HG03354 (cell line): ENCODE results near the gene MAG.
"Not testable (repeated sequence)": the region's sequence is repeated elsewhere in the genome, so short reads cannot be mapped to it uniquely, and the experiment has no call there.

Experiments
- ATAC-seq: cut with Tn5 transposase; IDR thresholded peaks from one replicate; pipeline ENCODE4 v1.9.1; 2021; ENCODE audit warnings: mild to moderate bottlenecking; ENCODE audit not compliant: unreplicated experiment, poor library complexity, severe bottlenecking

MAG gene

DNA sequence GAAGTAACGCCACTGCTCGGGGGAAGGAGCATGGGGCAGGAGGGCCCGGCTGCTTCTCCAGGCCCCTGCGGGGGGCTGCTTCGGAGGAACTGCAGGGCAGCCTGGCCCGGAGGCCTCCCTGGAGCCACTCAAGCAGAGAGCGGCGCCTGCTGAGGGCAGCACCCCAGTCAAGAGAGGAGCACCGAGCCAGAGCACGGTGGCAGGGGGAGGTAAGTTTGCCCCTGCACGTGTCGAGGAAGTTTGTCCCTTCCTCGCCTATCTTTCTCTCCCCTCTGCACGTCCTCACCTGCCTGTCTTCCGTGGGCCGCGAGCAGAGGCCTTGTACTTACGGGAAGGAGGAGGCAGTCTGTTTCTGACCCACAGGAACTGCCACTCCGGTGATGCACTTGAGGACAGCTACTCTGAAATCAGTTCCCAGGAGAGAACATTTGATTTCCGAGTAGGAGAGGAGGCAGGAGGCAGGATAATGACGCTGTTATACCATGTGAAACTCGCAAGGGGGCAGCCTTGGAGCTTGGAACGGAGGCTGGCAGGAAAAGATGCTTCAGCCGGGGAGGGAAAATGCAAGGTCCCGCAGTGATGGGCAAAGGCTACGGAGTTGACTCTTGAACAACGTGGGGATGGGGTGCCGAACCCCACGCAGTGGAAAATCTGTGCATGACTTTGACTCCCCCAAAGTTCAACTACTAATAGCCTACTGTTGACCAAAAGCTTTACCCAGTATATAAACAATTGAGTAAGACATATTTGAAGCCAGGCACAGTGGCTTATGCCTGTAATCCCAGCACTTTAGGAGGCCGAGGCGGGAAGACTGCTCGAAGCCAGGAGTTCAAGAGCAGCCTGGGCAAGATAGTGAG lies 60.7 kb downstream of the MAG start:
- no peak for ATAC-seq

DNA sequence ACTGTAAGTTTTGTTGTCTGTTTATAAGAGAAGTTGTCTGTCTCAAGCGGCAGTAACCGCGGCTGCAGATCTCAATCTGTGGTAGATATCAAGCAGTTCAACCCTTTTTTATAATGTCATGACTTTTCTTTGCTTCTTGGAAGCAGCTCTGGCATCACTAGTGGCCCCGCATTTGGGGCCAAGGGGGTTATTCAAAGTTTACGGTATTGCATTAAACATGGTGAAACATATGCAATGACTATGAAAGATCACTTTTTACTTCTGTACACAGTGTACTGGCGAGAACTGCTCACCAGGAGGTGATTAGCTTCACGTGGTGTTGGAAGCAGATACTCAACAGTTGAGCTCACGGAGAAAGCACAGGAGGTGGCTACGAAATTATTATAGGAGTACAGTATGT lies 61.7 kb downstream of the MAG start:
- no peak for ATAC-seq

DNA sequence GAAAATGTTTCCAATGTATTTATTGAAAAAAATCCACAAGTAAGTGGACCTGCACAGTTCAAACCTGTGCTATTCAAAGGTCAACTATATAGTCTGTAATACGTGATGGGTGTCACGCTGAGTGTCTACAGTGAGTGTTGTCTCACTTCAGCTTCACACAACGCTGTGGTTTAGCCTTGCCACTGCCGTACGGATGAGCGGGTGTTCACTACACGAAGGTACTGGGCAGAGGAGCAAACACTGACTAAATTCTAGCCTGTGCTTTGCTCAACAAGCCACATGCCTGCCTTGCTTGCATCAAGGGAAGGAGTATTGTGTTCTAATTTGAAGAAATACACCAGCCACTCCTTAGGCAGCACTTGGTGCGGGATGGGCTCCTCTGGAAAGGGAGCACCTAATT lies 62.9 kb downstream of the MAG start:
- ATAC-seq, result no peak

DNA sequence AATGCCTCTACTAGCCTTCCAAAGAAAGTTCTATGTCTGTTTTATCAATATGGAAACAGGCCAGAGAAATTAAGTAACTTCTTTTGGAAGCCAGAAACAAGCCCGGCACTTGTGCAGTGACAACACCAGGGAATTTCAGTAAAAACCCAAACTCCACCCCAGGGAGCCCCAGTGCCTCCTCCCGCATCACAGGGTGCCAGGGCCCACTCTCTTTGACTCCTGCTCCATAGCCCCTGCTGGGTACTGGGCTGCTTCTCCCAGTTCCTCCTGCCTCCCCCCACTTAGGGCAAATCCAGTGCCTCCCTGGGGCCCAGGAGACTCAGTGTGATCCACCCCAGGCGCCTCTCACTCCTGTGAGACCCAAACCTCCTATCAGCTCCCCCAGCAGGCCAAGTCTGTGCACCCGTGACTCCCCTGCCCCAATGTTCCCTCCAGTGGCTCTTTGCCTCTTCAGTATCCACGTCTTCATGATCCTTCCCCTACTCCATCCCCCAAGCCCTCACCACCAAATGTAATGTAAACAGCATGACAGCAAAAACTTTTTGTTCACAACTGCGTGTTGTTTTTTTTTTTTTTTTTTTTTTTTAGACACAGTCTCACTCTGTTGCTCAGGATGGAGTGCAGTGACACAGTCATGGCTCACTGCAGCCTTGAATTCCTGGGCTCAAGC lies 64.0 kb downstream of the MAG start:
- no peak for ATAC-seq

DNA sequence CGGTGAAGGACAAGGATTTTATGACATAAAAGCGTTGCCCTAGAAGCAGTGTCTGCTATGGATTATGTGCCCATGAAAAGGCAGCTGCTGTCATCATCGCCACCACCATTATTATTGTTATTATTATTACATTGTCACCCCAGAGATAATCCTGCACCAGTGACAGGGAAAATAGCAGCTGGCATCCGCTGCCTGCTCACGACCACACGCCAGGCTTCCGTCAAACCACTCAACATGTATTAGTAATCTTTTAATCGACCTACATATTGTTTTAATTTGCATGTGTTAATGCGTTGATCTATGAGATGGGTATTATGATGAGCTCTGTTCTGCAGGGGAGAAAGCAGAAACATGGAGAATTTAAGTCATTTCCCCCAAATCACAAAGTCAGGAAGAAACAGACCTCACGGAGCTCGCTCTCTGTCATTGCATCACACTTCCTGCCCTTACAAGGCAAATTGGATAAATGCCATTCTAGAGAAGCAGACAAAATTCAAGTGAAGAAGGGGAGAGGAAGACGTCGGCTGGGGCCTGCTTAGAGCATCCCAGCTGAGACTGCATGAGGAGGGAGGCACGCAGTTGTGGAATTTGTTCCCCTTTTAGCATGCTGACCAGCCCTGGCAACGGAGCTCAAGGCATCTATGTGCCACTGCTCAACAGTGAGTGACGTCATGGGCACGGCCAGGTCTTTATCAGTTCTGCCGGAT lies 66.1 kb downstream of the MAG start, which contains the start of gene FFAR3:
TSS of gene FFAR3 (plus strand) at position 594 of the 707 bp plus-strand sequence. CDS start 431 bp downstream, outside the sequence.
- ATAC-seq, result no peak

DNA sequence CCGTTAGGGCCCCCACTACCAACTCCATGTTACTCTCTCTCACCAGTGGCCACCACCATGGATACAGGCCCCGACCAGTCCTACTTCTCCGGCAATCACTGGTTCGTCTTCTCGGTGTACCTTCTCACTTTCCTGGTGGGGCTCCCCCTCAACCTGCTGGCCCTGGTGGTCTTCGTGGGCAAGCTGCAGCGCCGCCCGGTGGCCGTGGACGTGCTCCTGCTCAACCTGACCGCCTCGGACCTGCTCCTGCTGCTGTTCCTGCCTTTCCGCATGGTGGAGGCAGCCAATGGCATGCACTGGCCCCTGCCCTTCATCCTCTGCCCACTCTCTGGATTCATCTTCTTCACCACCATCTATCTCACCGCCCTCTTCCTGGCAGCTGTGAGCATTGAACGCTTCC lies 66.9 kb downstream of the MAG start:
- ATAC-seq, result not testable (repeated sequence)

DNA sequence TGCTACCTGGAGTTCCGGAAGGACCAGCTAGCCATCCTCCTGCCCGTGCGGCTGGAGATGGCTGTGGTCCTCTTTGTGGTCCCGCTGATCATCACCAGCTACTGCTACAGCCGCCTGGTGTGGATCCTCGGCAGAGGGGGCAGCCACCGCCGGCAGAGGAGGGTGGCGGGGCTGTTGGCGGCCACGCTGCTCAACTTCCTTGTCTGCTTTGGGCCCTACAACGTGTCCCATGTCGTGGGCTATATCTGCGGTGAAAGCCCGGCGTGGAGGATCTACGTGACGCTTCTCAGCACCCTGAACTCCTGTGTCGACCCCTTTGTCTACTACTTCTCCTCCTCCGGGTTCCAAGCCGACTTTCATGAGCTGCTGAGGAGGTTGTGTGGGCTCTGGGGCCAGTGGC lies 67.4 kb downstream of the MAG start:
- ATAC-seq, result not testable (repeated sequence)

DNA sequence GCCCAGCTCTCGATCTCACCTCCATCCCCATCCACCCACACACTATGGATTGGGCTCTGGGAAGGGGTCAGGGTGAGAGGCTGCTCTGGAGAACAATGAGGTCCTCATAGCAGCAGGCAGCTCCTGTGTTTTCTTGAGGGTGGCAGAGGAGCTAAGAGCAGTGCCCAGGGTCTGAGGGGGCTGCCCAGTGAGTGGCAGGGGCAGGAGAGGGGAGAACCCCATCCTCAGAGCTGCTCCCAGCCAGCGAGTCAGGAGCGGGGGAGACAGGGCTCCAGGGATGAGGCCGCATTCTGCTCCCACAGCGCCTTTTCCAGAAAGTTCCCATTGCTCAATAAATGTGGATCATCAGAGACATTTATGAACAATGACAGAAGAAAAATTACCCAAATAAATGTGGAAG lies 68.1 kb downstream of the MAG start:
- ATAC-seq, result not testable (repeated sequence)

DNA sequence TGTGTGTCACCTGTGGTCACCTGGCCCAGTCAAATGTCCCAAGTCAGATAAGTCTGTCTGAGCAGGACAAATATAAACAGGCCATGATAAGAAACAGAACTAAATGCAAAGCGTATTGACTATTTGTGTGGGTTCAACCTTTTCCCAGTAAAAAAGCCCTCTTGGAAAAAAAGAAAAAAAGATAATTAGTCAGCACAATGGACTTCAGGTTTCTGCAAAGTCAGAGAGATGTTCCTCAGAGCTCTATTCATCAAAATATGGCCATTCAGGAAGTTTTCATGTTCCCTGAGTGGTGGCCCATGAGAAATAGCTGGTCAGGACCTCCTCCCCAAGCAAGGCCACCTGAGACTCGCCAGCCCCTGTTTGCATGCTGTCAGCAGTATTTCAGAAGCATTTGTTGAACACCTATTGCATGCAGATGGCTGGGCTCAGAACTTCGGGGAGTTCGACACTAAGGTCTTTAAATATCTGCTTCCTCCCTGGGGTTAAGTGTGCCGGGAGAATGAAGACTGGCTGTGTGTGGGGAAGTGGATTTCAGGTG lies 69.0 kb downstream of the MAG start:
- no peak for ATAC-seq

DNA sequence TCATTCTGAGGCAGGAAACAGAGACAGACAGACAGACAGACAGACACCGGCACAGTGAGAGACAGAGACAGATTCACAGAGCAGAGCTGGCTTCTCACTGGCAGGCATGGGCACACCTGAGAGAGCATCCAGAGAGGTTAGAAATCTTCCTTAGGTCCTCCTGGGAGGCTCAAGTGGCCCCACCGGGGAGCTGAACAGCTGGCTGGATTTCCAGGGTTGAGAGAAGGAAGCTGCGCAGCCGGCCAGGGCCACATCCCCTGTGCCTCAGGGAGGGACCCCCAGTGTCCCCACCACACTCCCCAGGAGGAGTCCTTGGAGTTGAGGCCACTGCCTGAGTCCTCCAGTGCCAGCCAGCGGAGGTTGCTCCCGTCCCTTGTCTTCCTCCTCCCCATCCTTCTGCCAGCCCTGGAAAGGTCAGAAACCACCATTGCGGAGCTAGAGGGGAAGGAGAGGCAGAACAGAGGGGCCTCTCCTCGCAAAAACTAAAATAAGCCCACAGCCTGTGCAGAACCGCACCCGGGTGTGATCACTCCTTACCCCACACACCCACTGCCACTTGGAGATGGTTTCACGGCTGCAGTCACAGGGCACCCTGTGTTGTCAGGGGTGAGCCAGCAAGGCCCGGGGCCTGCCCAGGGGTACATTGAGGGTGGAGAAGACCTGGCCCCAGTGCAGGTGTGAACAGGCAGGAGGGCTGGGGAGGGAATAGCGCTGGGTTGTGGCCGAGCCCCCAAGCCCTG lies 70.5 kb downstream of the MAG start:
- no peak for ATAC-seq

DNA sequence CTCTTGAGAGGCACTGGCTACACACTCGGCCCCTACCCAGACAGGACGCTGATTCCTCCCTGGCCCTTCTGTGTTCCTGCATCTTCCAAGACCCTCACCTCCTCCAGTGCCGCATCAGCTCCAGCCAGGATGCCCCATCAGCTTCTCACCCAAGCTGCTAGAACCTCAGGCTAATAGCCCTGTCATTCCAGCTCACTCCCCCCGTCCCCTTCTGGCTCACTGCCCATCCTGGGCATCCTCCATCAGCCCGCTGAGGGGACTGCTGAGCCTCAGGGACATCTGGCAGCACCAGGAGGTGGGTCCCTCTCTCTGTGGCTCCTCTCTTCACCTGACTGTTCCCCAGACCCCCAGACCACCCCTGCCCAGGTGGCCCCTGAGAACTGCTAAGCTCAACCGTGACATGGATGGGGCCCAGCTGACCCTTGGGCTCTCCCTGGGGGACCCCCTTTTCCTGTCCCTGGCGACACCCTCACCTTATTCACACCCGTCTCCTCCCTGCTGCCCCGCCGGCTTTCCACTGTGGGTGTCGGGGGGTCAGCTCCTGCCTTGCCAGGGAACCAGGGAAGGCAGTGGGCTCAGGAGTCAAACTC lies 71.1 kb downstream of the MAG start:
- ATAC-seq, result no peak
